Peyer's patch (tissue), 4 donors: ENCODE measurements around the gene CDH23. TPM values are rescaled to one million over a fixed set of nuclear protein-coding genes. Genes with fewer than 3 reads are reported as not detected.

ENCODE experiments used
- DNase-seq, 3 donors: peaks; one replicate each; pipeline ENCODE4 v3.0.0-alpha.2; 2017 to 2019
- H3K27ac ChIP-seq, 4 donors: fragments of 200-600 bp; sonication (generic); one replicate each; pipeline ENCODE4 v1.5.1; 2016 to 2019
- H3K27me3 ChIP-seq, 2 donors: fragments of 200-600 bp; sonication (generic); one replicate each; pipeline ENCODE4 v1.5.1; 2019
- H3K36me3 ChIP-seq, 3 donors: fragments of 200-600 bp; sonication (generic); one replicate each; pipeline ENCODE4 v1.5.1; 2016 to 2019
- H3K4me1 ChIP-seq, 4 donors: fragments of 200-600 bp; sonication (generic); one replicate each; pipeline ENCODE4 v1.5.1; 2016 to 2019
- H3K4me3 ChIP-seq, 4 donors: fragments of 200-600 bp; sonication (generic); 1 replicate in 3 of 4; 2 replicates in 1 of 4; pipeline ENCODE4 v1.5.1; 2016 to 2019; ENCODE audit warnings: mild to moderate bottlenecking in 1 of 4
- H3K9me3 ChIP-seq, 4 donors: fragments of 200-600 bp; sonication (generic); one replicate each; pipeline ENCODE4 v1.5.1; 2016 to 2019; ENCODE audit warnings: mild to moderate bottlenecking in 1 of 4
- CTCF ChIP-seq, 6 experiments: fragments of 450-650 bp in 4 of 6; fragments of 200-600 bp in 2 of 6; sonication (generic) in 1 of 6; IDR thresholded peaks; one replicate each; pipeline ENCODE4 v1.5.1; 2017 to 2019; ENCODE audit warnings: antibody characterized with exemption in 6 of 6, mild to moderate bottlenecking in 3 of 6, moderate library complexity in 1 of 6
- POLR2A ChIP-seq, 2 donors: fragments of 450-650 bp; IDR thresholded peaks; one replicate each; pipeline ENCODE4 v1.5.1; 2017; ENCODE audit warnings: antibody characterized with exemption in 2 of 2, mild to moderate bottlenecking in 2 of 2, moderate library complexity in 2 of 2
- total RNA-seq, 4 donors: library from RNA; depleted of rRNA; stranded (reverse); fragments of >200 nt; gene quantifications; one replicate each; pipeline ENCODE4 v1.1.0, GENCODE V29; 2016

The CDH23 gene
- total RNA-seq, 4 donors from 2014 or later: 3.2 to 9.9 (median 5.4) TPM

GRCh38 chr10:71817831-71818655, 421.3 kb downstream of the CDH23 start:
- TF ChIP-seq CTCF (IDR thresholded peaks at IDR 0.05) (no peak), POLR2A (IDR thresholded peaks at IDR 0.05) (no peak)

DNA sequence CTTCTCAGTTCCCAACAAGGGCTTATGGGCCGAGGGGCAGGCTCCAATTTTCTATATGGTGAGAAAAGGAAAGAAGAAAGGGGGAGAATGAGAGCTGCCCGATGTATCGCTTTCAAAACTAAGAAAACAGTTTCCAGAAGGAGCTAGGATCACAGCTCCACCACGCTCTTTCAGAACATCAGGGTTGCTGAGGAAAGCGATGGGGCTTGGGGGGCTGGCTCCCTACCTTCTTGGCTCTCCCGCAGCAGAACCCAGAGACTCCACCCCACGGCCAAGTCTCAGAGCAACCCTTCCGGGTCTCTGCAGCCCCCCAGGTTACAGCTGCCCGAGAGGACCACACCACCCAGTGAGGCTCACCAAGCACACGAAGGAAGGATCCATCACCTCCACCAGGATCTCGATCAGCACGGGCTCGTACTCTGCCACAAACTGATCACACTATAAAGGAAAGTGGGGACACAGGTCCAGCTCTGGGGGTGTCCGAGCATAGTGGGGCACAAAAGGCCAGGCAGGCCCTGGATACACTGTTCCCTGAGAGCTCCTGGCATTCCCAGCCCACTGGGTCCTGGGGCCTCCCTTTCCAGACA, 422.0 kb downstream of the CDH23 start:
- Histone ChIP-seq H3K27ac (no peak overlapping the region), H3K4me1 (no peaks in the 10 kb centered on the region), H3K4me3 (no peak overlapping the region), H3K27me3 (no peaks in the 10 kb centered on the region), H3K9me3 (no peaks in the 10 kb centered on the region), H3K36me3 (peaks cover 0 to 90% (median 7%) of the 10 kb centered on the region in 3 donors)
- no peak for DNase-seq
- TF ChIP-seq POLR2A (IDR thresholded peaks at IDR 0.05) (no peak), CTCF (IDR thresholded peaks at IDR 0.05) (no peak)

More at GRCh38 chr10:71817831-71818655, 421.3 kb downstream of the CDH23 start:
- DNase-seq: no peak
- Histone ChIP-seq H3K9me3 (no peaks in the 10 kb centered on the region), H3K4me3 (no peak overlapping the region), H3K27me3 (no peaks in the 10 kb centered on the region), H3K4me1 (no peaks in the 10 kb centered on the region), H3K36me3 (peaks cover 0 to 83% (median 7%) of the 10 kb centered on the region in 3 donors), H3K27ac (no peak overlapping the region)

DNA sequence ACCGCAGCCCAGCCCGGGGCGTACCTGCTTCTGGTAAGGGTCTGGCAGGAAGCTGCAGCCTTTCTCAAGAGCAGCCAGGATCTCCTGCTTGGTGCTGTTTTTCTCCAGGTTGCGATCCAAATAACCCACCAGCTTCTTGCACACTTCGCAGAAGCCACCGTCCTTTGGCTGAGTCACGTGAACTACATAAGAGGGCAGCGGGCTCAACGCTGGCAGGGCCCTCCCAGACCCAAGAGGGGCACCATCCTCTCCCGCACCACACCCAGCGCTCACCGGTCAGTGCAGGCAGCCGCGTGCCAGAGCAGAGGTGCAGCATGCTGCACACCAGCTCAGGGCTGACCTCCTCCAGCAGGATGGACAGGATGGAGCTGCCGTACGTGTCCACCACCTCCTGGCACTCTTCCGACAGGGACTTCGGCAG, 422.7 kb downstream of the CDH23 start:
- DNase-seq: no peak
- H3K9me3 ChIP-seq: no peaks in the 10 kb centered on the region
- H3K36me3 ChIP-seq: peaks cover 0 to 97% (median 7%) of the 10 kb centered on the region in 3 donors
- no peaks in the 10 kb centered on the region for H3K27me3 ChIP-seq
- no peak overlapping the region for H3K4me3 ChIP-seq
- H3K27ac ChIP-seq: no peak overlapping the region
- TF ChIP-seq POLR2A (IDR thresholded peaks at IDR 0.05) (no peak), CTCF (IDR thresholded peaks at IDR 0.05) (no peak)
- H3K4me1 ChIP-seq: no peaks in the 10 kb centered on the region

GRCh38 chr10:71819985-71820384, 423.3 kb downstream of the CDH23 start:
- Histone ChIP-seq H3K9me3 (no peaks in the 10 kb centered on the region), H3K27me3 (no peaks in the 10 kb centered on the region), H3K4me3 (no peak overlapping the region), H3K4me1 (no peaks in the 10 kb centered on the region), H3K27ac (no peak overlapping the region), H3K36me3 (peaks cover 0 to 100% (median 7%) of the 10 kb centered on the region in 3 donors)
- TF ChIP-seq POLR2A (IDR thresholded peaks at IDR 0.05): no peak
- TF ChIP-seq CTCF (IDR thresholded peaks at IDR 0.05): no peak
- no peak for DNase-seq

- Histone ChIP-seq H3K27ac (no peak overlapping the region), H3K4me1 (no peaks in the 10 kb centered on the region), H3K36me3 (peaks cover 0 to 99% (median 7%) of the 10 kb centered on the region in 3 donors), H3K27me3 (no peaks in the 10 kb centered on the region), H3K9me3 (no peaks in the 10 kb centered on the region), H3K4me3 (no peak overlapping the region)
- no peak for DNase-seq
- TF ChIP-seq POLR2A (IDR thresholded peaks at IDR 0.05) (no peak), CTCF (IDR thresholded peaks at IDR 0.05) (no peak)
These were observed 424.2 kb downstream of the CDH23 start for GRCh38 chr10:71820966-71821365.
